ENCODE measurements around the gene KCNJ16. TPM values are rescaled to one million over a fixed set of nuclear protein-coding genes. Genes with fewer than 3 reads are reported as not detected.

KCNJ16 gene
- total and polyA plus RNA-seq, 2 experiments from 2014 or later, result not detected

DNA sequence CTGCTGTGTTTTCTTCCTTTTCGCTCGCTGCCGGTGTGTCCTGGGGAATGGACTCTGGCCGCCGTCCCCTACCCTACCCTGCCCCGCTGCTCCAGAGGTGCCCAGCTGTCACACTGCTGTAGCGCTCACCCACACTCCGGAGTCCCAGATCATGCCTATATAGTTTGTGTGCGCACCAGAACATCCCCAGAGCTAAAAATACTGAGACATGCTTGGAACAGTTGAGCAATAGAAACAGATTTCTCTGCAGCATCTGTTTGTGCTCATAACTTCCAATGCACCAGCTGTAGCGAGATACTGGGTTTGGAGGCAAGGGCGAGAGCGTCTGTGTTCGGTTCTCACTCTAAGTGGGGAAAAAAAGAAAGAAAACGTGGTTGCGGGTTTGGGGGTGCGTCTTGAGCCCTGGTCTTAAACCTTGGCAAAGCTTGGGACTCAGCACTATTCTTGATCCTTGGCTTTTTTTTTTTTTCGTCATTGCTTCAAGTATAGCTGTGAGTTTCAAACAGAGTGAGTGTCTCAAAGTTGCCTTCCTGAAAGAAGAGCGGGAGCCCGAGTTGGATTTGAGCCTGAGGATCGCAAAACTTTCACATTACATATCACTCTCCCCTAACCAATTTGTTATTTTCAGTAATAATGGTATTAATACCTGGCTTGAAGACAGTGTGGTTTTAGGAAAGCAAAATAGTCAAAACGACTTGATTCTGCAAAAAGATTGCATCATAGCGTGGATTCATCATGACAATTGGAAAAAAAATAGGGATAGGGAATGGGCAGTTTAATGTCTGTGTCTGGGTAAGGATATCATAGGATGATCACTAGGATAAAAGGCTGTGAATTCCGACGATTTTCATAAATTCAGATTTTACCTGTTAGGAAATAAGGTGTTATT, 94.9 kb downstream of the KCNJ16 start:
- no peaks in the 10 kb centered on the region for H3K79me2 ChIP-seq (ENCODE audit: insufficient read depth)
- WGBS, 2 experiments (ENCODE audit: low coverage in 1 of 2, low lambda C conversion rate in 2 of 2, missing lambda C conversion rate in 2 of 2), result 7 to 8% methylated on average over 24 of the region's 24 CpGs
- H3K4me2 ChIP-seq (ENCODE audit: unreplicated experiment), result peak overlapping the region; percentile 93
- no peaks in the 10 kb centered on the region for H4K20me1 ChIP-seq (ENCODE audit: insufficient read depth)
- H3K4me3 ChIP-seq, result peak overlapping the region; percentile 76
- H3F3A ChIP-seq (ENCODE audit: insufficient read depth), result peaks cover 10% of the 10 kb centered on the region; the same call in 1 of the 2 replicates
- H3K9me2 ChIP-seq (ENCODE audit: insufficient read depth), result no peaks in the 10 kb centered on the region
- H3K9ac ChIP-seq, result peak overlapping the region; percentile 45
- H3K27me3 ChIP-seq (replicated peaks; ENCODE audit: insufficient read depth), result no peaks in the 10 kb centered on the region; the same call in 1 of the 2 replicates
- H3K4me1 ChIP-seq (ENCODE audit: insufficient read depth), result peaks cover 13% of the 10 kb centered on the region
- H3K9me3 ChIP-seq (ENCODE audit: low read depth), result no peaks in the 10 kb centered on the region
- H3K27ac ChIP-seq, result no peak overlapping the region
- in situ Hi-C loops (cut with MboI), result no loop called here
- peak; percentile 63 for DNase-seq
- H3K36me3 ChIP-seq (ENCODE audit: low read depth), result no peaks in the 10 kb centered on the region
- no peak for TF ChIP-seq EZH2phosphoT487 (IDR thresholded peaks at IDR 0.05; ENCODE audit: insufficient read depth, low read depth)
- no peak for TF ChIP-seq EZH2 (IDR thresholded peaks at IDR 0.05; ENCODE audit: insufficient read depth, poor library complexity, severe bottlenecking)
- peak overlapping the region; percentile 78 for H2AFZ ChIP-seq

DNA sequence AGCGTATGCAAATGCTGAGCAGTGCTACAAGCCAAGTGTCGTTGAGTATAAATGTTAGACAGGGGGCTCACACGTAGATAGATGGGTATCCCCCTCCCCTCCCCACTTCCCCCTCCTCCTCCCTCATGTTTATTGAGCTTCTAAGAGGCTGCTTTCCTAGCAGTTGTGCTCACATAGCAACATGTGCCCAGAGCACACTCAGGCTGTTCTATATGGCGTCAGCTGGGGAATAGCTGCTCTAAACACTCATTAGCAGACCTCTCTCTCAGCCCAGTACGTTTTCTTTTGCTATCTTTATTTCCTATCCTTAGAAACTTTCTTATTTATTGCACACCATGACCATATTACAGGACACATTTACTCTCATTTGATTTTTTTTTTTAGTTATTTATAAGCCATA, 96.1 kb downstream of the KCNJ16 start:
- Histone ChIP-seq H4K20me1 (ENCODE audit: insufficient read depth) (no peaks in the 10 kb centered on the region), H2AFZ (no peak overlapping the region), H3K4me2 (ENCODE audit: unreplicated experiment) (no peak overlapping the region), H3K36me3 (ENCODE audit: low read depth) (no peaks in the 10 kb centered on the region), H3K9me3 (ENCODE audit: low read depth) (no peaks in the 10 kb centered on the region), H3K27ac (no peak overlapping the region), H3K9ac (no peak overlapping the region), H3F3A (ENCODE audit: insufficient read depth) (peaks cover 10% of the 10 kb centered on the region; the same call in 1 of the 2 replicates), H3K4me1 (ENCODE audit: insufficient read depth) (peaks cover 13% of the 10 kb centered on the region), H3K9me2 (ENCODE audit: insufficient read depth) (no peaks in the 10 kb centered on the region), H3K27me3 (replicated peaks; ENCODE audit: insufficient read depth) (no peaks in the 10 kb centered on the region; the same call in 1 of the 2 replicates), H3K4me3 (no peak overlapping the region), H3K79me2 (ENCODE audit: insufficient read depth) (no peaks in the 10 kb centered on the region)
- 61 to 63% methylated on average over 5 of the region's 5 CpGs for WGBS, 2 experiments (ENCODE audit: low coverage in 1 of 2, low lambda C conversion rate in 2 of 2, missing lambda C conversion rate in 2 of 2)
- TF ChIP-seq EZH2phosphoT487 (IDR thresholded peaks at IDR 0.05; ENCODE audit: insufficient read depth, low read depth) (no peak), EZH2 (IDR thresholded peaks at IDR 0.05; ENCODE audit: insufficient read depth, poor library complexity, severe bottlenecking) (no peak)
- no peak for DNase-seq
- in situ Hi-C loops (cut with MboI), result no loop called here

DNA sequence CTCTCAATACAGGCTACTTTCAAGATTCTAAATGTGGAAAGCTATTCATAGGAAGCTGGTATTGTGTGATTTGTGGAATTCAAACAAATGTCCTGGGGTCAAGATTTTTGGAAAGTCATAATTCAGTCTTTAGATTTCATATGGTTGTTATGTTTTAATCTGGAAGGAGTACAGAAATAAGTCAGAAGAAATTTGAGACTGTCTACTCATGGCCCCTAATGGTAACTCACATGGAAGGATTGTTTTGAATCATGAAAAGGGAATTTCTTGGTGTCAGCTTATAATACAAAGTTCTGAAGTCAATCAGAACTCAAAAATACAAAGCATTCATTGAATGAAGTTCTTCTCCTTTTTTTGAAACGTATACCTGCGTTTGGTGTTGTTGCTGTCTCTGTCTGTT, 97.4 kb downstream of the KCNJ16 start:
- in situ Hi-C loops (cut with MboI), result no loop called here
- Histone ChIP-seq H4K20me1 (ENCODE audit: insufficient read depth) (no peaks in the 10 kb centered on the region), H2AFZ (no peak overlapping the region), H3K4me3 (no peak overlapping the region), H3F3A (ENCODE audit: insufficient read depth) (peaks cover 10% of the 10 kb centered on the region; the same call in 1 of the 2 replicates), H3K27ac (no peak overlapping the region), H3K9ac (no peak overlapping the region), H3K4me2 (ENCODE audit: unreplicated experiment) (no peak overlapping the region), H3K4me1 (ENCODE audit: insufficient read depth) (peaks cover 13% of the 10 kb centered on the region), H3K9me2 (ENCODE audit: insufficient read depth) (no peaks in the 10 kb centered on the region), H3K27me3 (replicated peaks; ENCODE audit: insufficient read depth) (no peaks in the 10 kb centered on the region; the same call in 1 of the 2 replicates), H3K36me3 (ENCODE audit: low read depth) (no peaks in the 10 kb centered on the region), H3K79me2 (ENCODE audit: insufficient read depth) (no peaks in the 10 kb centered on the region), H3K9me3 (ENCODE audit: low read depth) (no peaks in the 10 kb centered on the region)
- TF ChIP-seq EZH2phosphoT487 (IDR thresholded peaks at IDR 0.05; ENCODE audit: insufficient read depth, low read depth) (no peak), EZH2 (IDR thresholded peaks at IDR 0.05; ENCODE audit: insufficient read depth, poor library complexity, severe bottlenecking) (no peak)
- WGBS, 2 experiments (ENCODE audit: low coverage in 1 of 2, low lambda C conversion rate in 2 of 2, missing lambda C conversion rate in 2 of 2), result 95 to 96% methylated on average over 2 of the region's 2 CpGs
- peak; percentile 19 for DNase-seq

DNA sequence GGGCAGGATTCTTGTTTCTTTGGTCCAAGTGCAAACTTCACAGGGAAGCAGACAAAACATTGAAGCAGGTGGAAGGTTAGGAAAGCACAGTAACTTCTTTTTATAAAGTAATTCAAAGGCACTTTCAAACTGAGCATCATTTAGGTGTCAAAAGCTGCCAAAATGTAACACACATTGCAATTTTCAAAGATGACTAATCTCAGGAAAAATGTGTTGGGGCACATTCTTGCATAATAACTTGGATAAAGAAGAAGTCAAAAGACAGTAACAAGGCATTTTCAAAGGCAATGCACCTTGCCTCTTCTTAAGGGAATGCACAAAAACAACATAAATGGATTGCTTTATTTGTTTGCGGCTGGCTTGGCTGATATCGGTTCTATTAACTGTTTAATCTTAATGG, 97.9 kb downstream of the KCNJ16 start:
- no peaks in the 10 kb centered on the region for H3K9me3 ChIP-seq (ENCODE audit: low read depth)
- no peak overlapping the region for H3K9ac ChIP-seq
- in situ Hi-C loops (cut with MboI), result no loop called here
- no peak overlapping the region for H3K4me3 ChIP-seq
- H4K20me1 ChIP-seq (ENCODE audit: insufficient read depth), result no peaks in the 10 kb centered on the region
- no peaks in the 10 kb centered on the region for H3K79me2 ChIP-seq (ENCODE audit: insufficient read depth)
- no peaks in the 10 kb centered on the region for H3K36me3 ChIP-seq (ENCODE audit: low read depth)
- TF ChIP-seq EZH2phosphoT487 (IDR thresholded peaks at IDR 0.05; ENCODE audit: insufficient read depth, low read depth) (no peak), EZH2 (IDR thresholded peaks at IDR 0.05; ENCODE audit: insufficient read depth, poor library complexity, severe bottlenecking) (no peak)
- H3K9me2 ChIP-seq (ENCODE audit: insufficient read depth), result no peaks in the 10 kb centered on the region
- no peak overlapping the region for H3K27ac ChIP-seq
- H3K27me3 ChIP-seq (replicated peaks; ENCODE audit: insufficient read depth), result no peaks in the 10 kb centered on the region; the same call in 1 of the 2 replicates
- H3K4me1 ChIP-seq (ENCODE audit: insufficient read depth), result peaks cover 13% of the 10 kb centered on the region
- DNase-seq, result peak; percentile 49
- H3F3A ChIP-seq (ENCODE audit: insufficient read depth), result peaks cover 10% of the 10 kb centered on the region; the same call in 1 of the 2 replicates
- WGBS, 2 experiments (ENCODE audit: low coverage in 1 of 2, low lambda C conversion rate in 2 of 2, missing lambda C conversion rate in 2 of 2), result 51 to 59% methylated on average over 2 of the region's 2 CpGs
- H2AFZ ChIP-seq, result no peak overlapping the region
- no peak overlapping the region for H3K4me2 ChIP-seq (ENCODE audit: unreplicated experiment)
